ENCODE measurements around the gene MGMT.

Gene MGMT

DNA sequence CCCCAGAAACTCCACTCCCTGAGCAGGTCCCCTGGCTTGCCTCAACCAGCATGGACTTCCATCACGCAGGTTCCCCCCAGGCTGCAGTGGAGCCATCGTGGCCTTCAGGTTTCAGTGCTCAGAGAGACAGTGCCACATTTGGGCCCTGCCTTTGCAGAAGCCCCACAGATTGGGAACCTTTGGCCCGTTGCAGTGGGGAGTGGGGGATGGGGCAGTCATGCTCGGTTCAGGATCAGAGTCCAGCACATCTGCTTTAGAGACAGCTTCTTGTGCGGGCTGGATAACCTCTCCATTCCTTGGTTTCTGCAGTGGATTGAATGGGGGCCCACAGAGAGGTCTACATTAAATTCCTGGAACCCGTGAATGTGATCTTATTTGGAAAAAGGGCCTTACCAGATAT is 313.2 kb downstream of the MGMT start:
- H3K27ac ChIP-seq (ENCODE audit: low read depth, low read length, poor library complexity, severe bottlenecking), result no peak overlapping the region
- no peaks in the 10 kb centered on the region for H3K4me1 ChIP-seq (ENCODE audit: insufficient read depth, low read length, severe bottlenecking)
- no peaks in the 10 kb centered on the region for H3K79me2 ChIP-seq (ENCODE audit: insufficient read depth, low read length)
- H4K20me1 ChIP-seq (ENCODE audit: insufficient read depth, low read length), result no peaks in the 10 kb centered on the region
- H3K36me3 ChIP-seq (ENCODE audit: insufficient read depth, low read length), result no peaks in the 10 kb centered on the region; the same call in 1 of the 2 replicates
- H3K9me3 ChIP-seq (ENCODE audit: low read length), result no peaks in the 10 kb centered on the region
- H3K9me2 ChIP-seq (ENCODE audit: low read depth, low read length), result no peaks in the 10 kb centered on the region
- no peaks in the 10 kb centered on the region for H3K27me3 ChIP-seq (ENCODE audit: insufficient read depth, low read length)
- no peak overlapping the region for H3K4me2 ChIP-seq (ENCODE audit: low read length)
- H3F3A ChIP-seq (ENCODE audit: insufficient read depth, low read length), result no peaks in the 10 kb centered on the region
- no peak overlapping the region for H2AFZ ChIP-seq (ENCODE audit: low read length)
- no peak overlapping the region for H3K9ac ChIP-seq (ENCODE audit: low read length)
- H3K4me3 ChIP-seq (ENCODE audit: low read depth, low read length, poor library complexity, severe bottlenecking), result no peak overlapping the region
- no peak for TF ChIP-seq EZH2 (IDR thresholded peaks at IDR 0.05; ENCODE audit: borderline replicate concordance, low read length)
- TF ChIP-seq, protein P1, sequence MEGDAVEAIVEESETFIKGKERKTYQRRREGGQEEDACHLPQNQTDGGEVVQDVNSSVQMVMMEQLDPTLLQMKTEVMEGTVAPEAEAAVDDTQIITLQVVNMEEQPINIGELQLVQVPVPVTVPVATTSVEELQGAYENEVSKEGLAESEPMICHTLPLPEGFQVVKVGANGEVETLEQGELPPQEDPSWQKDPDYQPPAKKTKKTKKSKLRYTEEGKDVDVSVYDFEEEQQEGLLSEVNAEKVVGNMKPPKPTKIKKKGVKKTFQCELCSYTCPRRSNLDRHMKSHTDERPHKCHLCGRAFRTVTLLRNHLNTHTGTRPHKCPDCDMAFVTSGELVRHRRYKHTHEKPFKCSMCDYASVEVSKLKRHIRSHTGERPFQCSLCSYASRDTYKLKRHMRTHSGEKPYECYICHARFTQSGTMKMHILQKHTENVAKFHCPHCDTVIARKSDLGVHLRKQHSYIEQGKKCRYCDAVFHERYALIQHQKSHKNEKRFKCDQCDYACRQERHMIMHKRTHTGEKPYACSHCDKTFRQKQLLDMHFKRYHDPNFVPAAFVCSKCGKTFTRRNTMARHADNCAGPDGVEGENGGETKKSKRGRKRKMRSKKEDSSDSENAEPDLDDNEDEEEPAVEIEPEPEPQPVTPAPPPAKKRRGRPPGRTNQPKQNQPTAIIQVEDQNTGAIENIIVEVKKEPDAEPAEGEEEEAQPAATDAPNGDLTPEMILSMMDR (IDR thresholded peaks at IDR 0.05; ENCODE audit: low read length), result no peak

DNA sequence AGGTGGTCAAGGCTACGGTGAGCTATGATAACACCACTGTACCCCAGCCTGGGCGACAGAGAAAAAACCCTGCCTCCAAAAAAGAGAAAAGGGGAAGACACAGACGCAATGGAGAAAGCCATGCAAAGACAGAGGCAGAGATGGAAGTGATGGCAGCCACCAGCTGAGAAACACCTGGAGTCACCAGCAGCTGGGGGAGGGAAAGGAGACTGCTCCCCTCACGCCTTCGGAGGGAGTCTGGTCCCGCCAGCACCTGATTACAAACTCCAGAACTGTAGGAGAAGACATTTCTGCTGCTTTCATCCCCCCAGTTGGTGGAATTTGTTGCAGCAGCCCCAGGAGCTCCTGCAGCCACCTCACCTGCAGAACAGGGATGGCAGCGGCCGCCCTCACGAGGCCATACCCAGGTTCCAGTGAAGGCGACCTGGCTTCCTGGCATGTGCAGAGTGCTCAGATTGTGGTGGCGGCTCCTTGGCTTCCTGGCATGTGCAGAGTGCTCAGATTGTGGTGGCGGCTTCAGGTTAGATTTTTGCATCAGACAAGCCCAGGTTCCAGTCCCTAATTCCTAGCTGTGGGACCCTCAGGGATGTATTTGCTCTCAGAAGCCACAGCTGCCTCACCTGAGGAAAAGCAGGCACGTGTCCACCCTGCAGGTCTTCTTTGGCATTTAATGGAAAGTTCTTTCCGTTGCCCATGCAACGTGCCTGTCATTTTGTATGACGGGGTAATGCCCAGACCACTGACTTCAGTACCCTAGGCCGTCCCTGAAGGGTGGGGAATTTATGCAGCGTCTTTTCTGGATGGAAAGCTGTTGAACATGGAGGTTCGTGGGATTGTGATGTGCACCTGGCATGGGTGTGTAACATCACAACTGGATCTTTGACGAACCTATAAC is 314.1 kb downstream of the MGMT start:
- Histone ChIP-seq H3K36me3 (ENCODE audit: insufficient read depth, low read length) (no peaks in the 10 kb centered on the region; the same call in 1 of the 2 replicates), H3K9ac (ENCODE audit: low read length) (no peak overlapping the region), H3K27ac (ENCODE audit: low read depth, low read length, poor library complexity, severe bottlenecking) (no peak overlapping the region), H3K4me2 (ENCODE audit: low read length) (no peak overlapping the region), H3K9me2 (ENCODE audit: low read depth, low read length) (no peaks in the 10 kb centered on the region), H3K4me3 (ENCODE audit: low read depth, low read length, poor library complexity, severe bottlenecking) (no peak overlapping the region), H3K79me2 (ENCODE audit: insufficient read depth, low read length) (no peaks in the 10 kb centered on the region), H3K27me3 (ENCODE audit: insufficient read depth, low read length) (no peaks in the 10 kb centered on the region), H4K20me1 (ENCODE audit: insufficient read depth, low read length) (no peaks in the 10 kb centered on the region), H2AFZ (ENCODE audit: low read length) (no peak overlapping the region), H3K9me3 (ENCODE audit: low read length) (no peaks in the 10 kb centered on the region), H3K4me1 (ENCODE audit: insufficient read depth, low read length, severe bottlenecking) (no peaks in the 10 kb centered on the region), H3F3A (ENCODE audit: insufficient read depth, low read length) (no peaks in the 10 kb centered on the region)
- TF ChIP-seq, protein P1 (IDR thresholded peaks at IDR 0.05; ENCODE audit: low read length), result no peak
- no peak for TF ChIP-seq EZH2 (IDR thresholded peaks at IDR 0.05; ENCODE audit: borderline replicate concordance, low read length)

DNA sequence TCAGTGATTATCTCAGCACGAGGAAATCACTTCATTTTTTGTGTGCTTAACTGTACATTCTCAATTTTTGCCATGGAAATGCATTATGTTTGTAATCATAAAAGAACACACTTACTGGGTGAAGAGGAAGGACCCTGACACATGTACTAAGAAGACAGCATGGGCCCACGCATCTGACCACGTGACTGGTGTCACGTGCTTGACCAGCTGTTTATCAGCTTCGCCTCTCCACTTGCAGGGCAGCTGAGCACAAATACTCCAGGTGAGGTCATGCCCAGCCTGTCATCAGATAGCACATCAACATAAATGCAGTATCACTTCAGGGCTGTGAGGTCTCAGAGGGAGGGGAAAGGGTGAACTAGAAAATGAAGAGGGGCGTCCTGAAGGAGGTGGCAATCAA is 317.2 kb downstream of the MGMT start:
- H4K20me1 ChIP-seq (ENCODE audit: insufficient read depth, low read length), result no peaks in the 10 kb centered on the region
- no peak for TF ChIP-seq EZH2 (IDR thresholded peaks at IDR 0.05; ENCODE audit: borderline replicate concordance, low read length)
- TF ChIP-seq, protein P1 (IDR thresholded peaks at IDR 0.05; ENCODE audit: low read length), result no peak
- H3K4me2 ChIP-seq (ENCODE audit: low read length), result no peak overlapping the region
- no peak overlapping the region for H3K27ac ChIP-seq (ENCODE audit: low read depth, low read length, poor library complexity, severe bottlenecking)
- no peaks in the 10 kb centered on the region for H3F3A ChIP-seq (ENCODE audit: insufficient read depth, low read length)
- no peaks in the 10 kb centered on the region for H3K4me1 ChIP-seq (ENCODE audit: insufficient read depth, low read length, severe bottlenecking)
- no peaks in the 10 kb centered on the region for H3K27me3 ChIP-seq (ENCODE audit: insufficient read depth, low read length)
- H2AFZ ChIP-seq (ENCODE audit: low read length), result no peak overlapping the region
- H3K4me3 ChIP-seq (ENCODE audit: low read depth, low read length, poor library complexity, severe bottlenecking), result no peak overlapping the region
- H3K79me2 ChIP-seq (ENCODE audit: insufficient read depth, low read length), result no peaks in the 10 kb centered on the region
- no peaks in the 10 kb centered on the region for H3K9me2 ChIP-seq (ENCODE audit: low read depth, low read length)
- no peaks in the 10 kb centered on the region for H3K9me3 ChIP-seq (ENCODE audit: low read length)
- H3K36me3 ChIP-seq (ENCODE audit: insufficient read depth, low read length), result no peaks in the 10 kb centered on the region
- H3K9ac ChIP-seq (ENCODE audit: low read length), result no peak overlapping the region

Measured in OCI-LY1 (cell line).